ENCODE results near the gene CAPN6. TPM values are rescaled to one million over a fixed set of nuclear protein-coding genes. Genes with fewer than 3 reads are reported as not detected.

Gene CAPN6
- total RNA-seq, 6 experiments from 2014 or later, result not detected

GRCh38 chrX:111216293-111216801, 53.9 kb downstream of the CAPN6 start:
- H3K36me3 Mint-ChIP-seq (ENCODE audit: low read depth), result no peaks in the 10 kb centered on the region
- no peaks in the 10 kb centered on the region; the same call in 1 of the 2 replicates for H3K27me3 Mint-ChIP-seq (ENCODE audit: insufficient read depth)
- TF ChIP-seq CTCF (IDR thresholded peaks at IDR 0.05), result no peak

GRCh38 chrX:111207851-111208250, 62.4 kb downstream of the CAPN6 start:
- H3K9me3 Mint-ChIP-seq, result peaks cover 4% of the 10 kb centered on the region; the same call in 1 of the 2 replicates
- no peaks in the 10 kb centered on the region for H3K27me3 Mint-ChIP-seq (ENCODE audit: insufficient read depth)
- H3K27ac Mint-ChIP-seq, result no peak overlapping the region
- DNase-seq, result no peak
- no peak for TF ChIP-seq CTCF (IDR thresholded peaks at IDR 0.05)
- no peaks in the 10 kb centered on the region; the same call in 1 of the 2 replicates for H3K36me3 Mint-ChIP-seq (ENCODE audit: low read depth)
- H3K4me3 Mint-ChIP-seq, result no peak overlapping the region
- H3K4me1 Mint-ChIP-seq (ENCODE audit: low read depth), result no peaks in the 10 kb centered on the region

More at GRCh38 chrX:111216293-111216801, 53.9 kb downstream of the CAPN6 start:
- Mint-ChIP-seq H3K4me3 (no peak overlapping the region), H3K27ac (no peak overlapping the region), H3K9me3 (peaks cover 14% of the 10 kb centered on the region; the same call in 1 of the 2 replicates), H3K4me1 (ENCODE audit: low read depth) (no peaks in the 10 kb centered on the region)
- DNase-seq, result no peak

GRCh38 chrX:111200327-111200726, 70.0 kb downstream of the CAPN6 start:
- no peak for TF ChIP-seq CTCF (IDR thresholded peaks at IDR 0.05)
- peaks cover 6% of the 10 kb centered on the region; the same call in 1 of the 2 replicates for H3K9me3 Mint-ChIP-seq
- no peaks in the 10 kb centered on the region for H3K27me3 Mint-ChIP-seq (ENCODE audit: insufficient read depth)
- no peaks in the 10 kb centered on the region for H3K36me3 Mint-ChIP-seq (ENCODE audit: low read depth)
- H3K4me3 Mint-ChIP-seq, result no peak overlapping the region
- H3K4me1 Mint-ChIP-seq (ENCODE audit: low read depth), result no peaks in the 10 kb centered on the region
- DNase-seq, result no peak
- H3K27ac Mint-ChIP-seq, result no peak overlapping the region

GRCh38 chrX:111199505-111199904, 70.8 kb downstream of the CAPN6 start:
- Mint-ChIP-seq H3K36me3 (ENCODE audit: low read depth) (no peaks in the 10 kb centered on the region), H3K27me3 (ENCODE audit: insufficient read depth) (no peaks in the 10 kb centered on the region), H3K27ac (no peak overlapping the region), H3K4me3 (no peak overlapping the region), H3K9me3 (peaks cover 6% of the 10 kb centered on the region; the same call in 1 of the 2 replicates), H3K4me1 (ENCODE audit: low read depth) (no peaks in the 10 kb centered on the region)
- TF ChIP-seq CTCF (IDR thresholded peaks at IDR 0.05), result no peak
- DNase-seq, result no peak

Other genes with a start within 250 kb of the CAPN6 start
- not detected for gene PAK3, start 174.3 kb downstream of the CAPN6 start, total RNA-seq (2021; fragmentation: NEBNext Ultra II Directional; extraction: Animal tissue kit (Norgen Biotek cat#: 25700))
- gene DCX, start 141.7 kb upstream of the CAPN6 start, total RNA-seq (2021; fragmentation: NEBNext Ultra II Directional; extraction: Animal tissue kit (Norgen Biotek cat#: 25700)), result not detected
- not detected for gene SERTM2, start 241.2 kb upstream of the CAPN6 start, total RNA-seq (2021; fragmentation: NEBNext Ultra II Directional; extraction: Animal tissue kit (Norgen Biotek cat#: 25700))